Measurements from ENCODE around the gene CDC123.

GRCh38 chr10:12194752-12195271 is 1.2 kb upstream of the CDC123 start:
- TF ChIP-seq CTCF (IDR thresholded peaks at IDR 0.05; ENCODE audit: extremely low read depth in 1 of 2, insufficient read depth in 1 of 2, low read depth in 1 of 2, low read length in 2 of 2): no peak
- no peak for TF ChIP-seq POLR2A (IDR thresholded peaks at IDR 0.05; ENCODE audit: low read depth, low read length)
- no peak for TF ChIP-seq POLR2AphosphoS5 (IDR thresholded peaks at IDR 0.05; ENCODE audit: insufficient read depth, low read depth, low read length)

Measured in endothelial cell of umbilical vein (primary cell).